NCI-H146 treated with DMSO at 0.1 percent for 48 hours (cell line): Measurements from ENCODE around the gene FGFRL1.

ENCODE experiments used
- DNase-seq: peaks from one replicate; lab custom pipeline; 2025; ENCODE audit not compliant: unreplicated experiment; lab: John Stamatoyannopoulos, UW

FGFRL1 gene

GRCh38 chr4:1011022-1011665 is at the start of gene FGFRL1:
FGFRL1 (plus strand) TSS chr4:1011626; CDS start chr4:1012486, 860 bp downstream.
- DNase-seq, result no peak

GRCh38 chr4:962231-963208 is 48.9 kb upstream of the FGFRL1 start:
- no peak for DNase-seq

GRCh38 chr4:963276-964225 is 47.9 kb upstream of the FGFRL1 start:
- no peak for DNase-seq

GRCh38 chr4:964346-965025 is 46.9 kb upstream of the FGFRL1 start:
- DNase-seq, result no peak

GRCh38 chr4:965048-965765 is 46.2 kb upstream of the FGFRL1 start:
- no peak for DNase-seq

GRCh38 chr4:965766-966134 is 45.7 kb upstream of the FGFRL1 start:
- no peak for DNase-seq

- DNase-seq, result no peak
Measured at GRCh38 chr4:966266-967112, 44.9 kb upstream of the FGFRL1 start.

- DNase-seq, result no peak
Measured at GRCh38 chr4:967113-968104, 44.0 kb upstream of the FGFRL1 start.

GRCh38 chr4:968221-968620 is 43.2 kb upstream of the FGFRL1 start:
- no peak for DNase-seq

GRCh38 chr4:968621-969394 is 42.6 kb upstream of the FGFRL1 start:
- peak; percentile 23 for DNase-seq

- DNase-seq, result no peak
Measured at GRCh38 chr4:970046-970745, 41.2 kb upstream of the FGFRL1 start.

- no peak for DNase-seq
Measured at GRCh38 chr4:970854-971520, 40.4 kb upstream of the FGFRL1 start.

GRCh38 chr4:971666-972500 is 39.5 kb upstream of the FGFRL1 start:
- DNase-seq, result no peak

GRCh38 chr4:972651-973424 is 38.6 kb upstream of the FGFRL1 start:
- no peak for DNase-seq
